GM18519 (cell line): ENCODE data around the gene MAP7D1.
"Not testable (repeated sequence)": the region's sequence is repeated elsewhere in the genome, so short reads cannot be mapped to it uniquely, and the experiment has no call there.

Source experiments
- ATAC-seq: cut with Tn5 transposase; IDR thresholded peaks from one replicate; pipeline ENCODE4 v1.9.1; 2021; ENCODE audit warnings: mild to moderate bottlenecking, moderate library complexity; ENCODE audit not compliant: unreplicated experiment, low FRiP score

The MAP7D1 gene

DNA sequence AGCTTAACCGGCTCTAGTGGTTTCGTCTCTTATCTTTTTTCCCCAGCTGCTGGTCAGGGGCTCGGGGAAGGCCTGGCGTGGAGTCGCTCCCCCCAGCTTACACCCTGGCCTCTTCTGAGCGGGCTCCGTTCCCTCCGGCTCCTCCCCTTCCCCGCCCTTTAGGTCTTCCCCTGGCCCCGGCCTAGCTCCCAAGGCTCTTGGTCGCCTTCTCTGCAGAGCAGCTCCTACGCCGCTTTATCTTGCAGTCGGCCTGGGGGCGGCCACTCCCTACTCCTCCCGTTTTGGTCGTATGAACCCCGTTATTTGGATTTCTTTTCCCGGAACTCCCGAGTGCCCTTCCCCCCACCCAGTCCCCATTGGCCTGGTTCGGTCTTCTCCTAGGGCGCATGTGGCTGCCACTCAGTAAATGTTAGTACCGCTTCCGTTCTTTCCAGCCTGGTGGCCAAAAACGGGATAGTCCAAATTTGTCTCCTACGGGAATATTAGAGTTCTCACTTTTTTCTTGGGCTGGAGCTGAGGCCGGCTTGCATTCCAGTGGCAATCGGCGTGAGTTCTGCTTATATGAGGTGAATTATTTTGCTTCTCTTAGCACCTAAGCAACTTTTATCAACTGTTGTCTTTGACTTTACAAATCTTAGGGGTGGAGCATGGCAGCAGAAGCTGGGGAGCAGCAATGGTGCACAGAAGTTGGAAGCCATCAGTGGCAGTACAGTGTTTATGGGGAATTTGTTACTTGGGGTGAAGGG is 68.8 kb downstream of the MAP7D1 start:
- peak; percentile 16 for ATAC-seq

DNA sequence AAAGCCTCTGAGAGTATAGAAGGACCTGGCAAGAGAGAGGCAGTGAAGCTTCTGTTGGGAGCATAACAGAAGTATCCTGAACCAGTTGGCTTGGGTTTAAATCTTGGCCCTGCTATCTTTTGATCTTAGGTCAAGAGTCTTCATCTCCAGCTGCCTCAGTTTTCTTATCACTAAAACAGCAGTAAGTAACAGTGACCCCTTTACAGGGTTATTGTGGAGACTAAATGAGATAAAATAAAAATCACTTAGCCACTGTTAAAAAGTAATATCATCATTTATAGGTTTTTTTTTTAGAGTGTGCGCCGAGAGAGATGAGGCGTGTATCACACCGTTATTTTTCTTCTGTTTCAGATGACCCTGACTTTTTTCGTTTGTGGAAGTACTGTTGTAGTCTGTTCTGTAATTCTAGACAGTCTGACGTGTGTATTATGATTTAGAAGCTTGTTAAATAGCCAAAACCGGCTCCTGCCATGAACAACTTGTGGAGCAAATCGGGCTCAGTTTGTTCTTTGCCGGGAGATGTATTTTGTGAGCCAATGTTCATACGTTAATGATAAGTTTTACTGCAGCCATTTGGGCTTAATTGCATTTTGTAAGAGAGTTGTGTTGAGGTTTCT is 69.4 kb downstream of the MAP7D1 start:
- no peak for ATAC-seq

DNA sequence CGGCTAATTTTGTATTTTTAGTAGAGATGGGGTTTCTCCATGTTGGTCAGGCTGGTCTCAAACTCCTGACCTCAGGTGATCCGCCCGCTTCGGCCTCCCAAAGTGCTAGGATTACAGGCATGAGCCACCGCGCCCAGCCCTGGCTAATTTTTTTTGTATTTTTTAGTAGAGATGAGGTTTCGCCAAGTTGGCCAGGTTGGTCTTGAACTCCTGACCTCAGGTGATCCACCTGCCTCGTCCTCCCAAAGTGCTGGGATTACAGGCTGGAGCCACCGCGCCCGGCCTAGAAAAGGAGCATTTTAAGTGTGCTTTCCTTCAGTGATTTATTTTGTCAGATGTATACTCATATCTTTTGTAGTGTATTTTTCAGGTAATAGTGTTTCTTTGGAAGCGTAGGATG is 74.3 kb downstream of the MAP7D1 start:
- ATAC-seq: not testable (repeated sequence)
